A673 (cell line): Measurements from ENCODE around the gene INPP5E. TPM values are rescaled to one million over a fixed set of nuclear protein-coding genes. Genes with fewer than 3 reads are reported as not detected.

Experiments
- BruUV-seq: library from RNA; stranded (reverse); fragments of 400-500 nt; replicated peaks from 2 replicates; lab custom pipeline; 2021; lab: Mats Ljungman, UMichigan
- CTCF ChIA-PET: fragments of 300-600 bp; sonication (Branson Sonifier 250); formaldehyde crosslinking; loops from one replicate; lab custom pipeline; 2022; ENCODE audit warnings: antibody characterized with exemption; lab: Charles Lee
- POLR2A ChIA-PET: fragments of 300-600 bp; sonication (Branson Sonifier 250); formaldehyde crosslinking; loops from one replicate; lab custom pipeline; 2022; ENCODE audit warnings: antibody characterized with exemption; ENCODE audit not compliant: low non-redundant PET; lab: Charles Lee
- DNase-seq: peaks from one replicate; pipeline ENCODE4 v3.0.0-alpha.2; 2015; ENCODE audit warnings: low spot score
- H3K27ac ChIP-seq: fragments of 200-600 bp; sonication (generic); 2 replicates; pipeline ENCODE4 v1.5.1; 2016; ENCODE audit warnings: mixed run types, low read depth, mild to moderate bottlenecking, mixed read lengths, antibody characterized with exemption, low read length; ENCODE audit not compliant: poor library complexity, severe bottlenecking
- H3K27me3 ChIP-seq: fragments of 200-600 bp; sonication (generic); replicated peaks from 2 replicates; pipeline ENCODE4 v1.6.1; 2017; ENCODE audit warnings: mixed run types, low read depth, mild to moderate bottlenecking, mixed read lengths, antibody characterized with exemption, low read length; ENCODE audit not compliant: insufficient read depth, poor library complexity
- H3K36me3 ChIP-seq: fragments of 200-600 bp; sonication (generic); 2 replicates; pipeline ENCODE4 v1.6.1; 2016; ENCODE audit warnings: mixed run types, mild to moderate bottlenecking, mixed read lengths, antibody characterized with exemption, low read length; ENCODE audit not compliant: insufficient read depth, poor library complexity, severe bottlenecking
- H3K4me1 ChIP-seq: fragments of 200-600 bp; sonication (generic); 2 replicates; pipeline ENCODE4 v1.6.1; 2017; ENCODE audit warnings: mixed run types, mild to moderate bottlenecking, mixed read lengths, antibody characterized with exemption, low read length; ENCODE audit not compliant: insufficient read depth, poor library complexity, severe bottlenecking
- H3K4me3 ChIP-seq: fragments of 200-600 bp; sonication (generic); 2 replicates; pipeline ENCODE4 v1.5.1; 2016; ENCODE audit warnings: low read depth, mixed run types, mild to moderate bottlenecking, mixed read lengths, low read length; ENCODE audit not compliant: poor library complexity, severe bottlenecking
- H3K9me3 ChIP-seq: fragments of 200-600 bp; sonication (generic); 2 replicates; pipeline ENCODE4 v1.6.1; 2016; ENCODE audit warnings: mixed run types, low read depth, mild to moderate bottlenecking, mixed read lengths, antibody characterized with exemption, low read length; ENCODE audit not compliant: poor library complexity, severe bottlenecking
- CTCF ChIP-seq: fragments of 300-800, 200-600 bp; sonication (generic); conservative IDR thresholded peaks from 2 replicates; pipeline ENCODE4 v1.5.1; 2017; ENCODE audit warnings: low read depth, mild to moderate bottlenecking, antibody characterized with exemption, low read length, moderate library complexity, mixed read lengths
- EZH2 ChIP-seq: fragments of 200-600 bp; sonication (generic); IDR thresholded peaks from 2 replicates; pipeline ENCODE4 v1.6.1; 2017; ENCODE audit warnings: borderline replicate concordance, low read depth, mild to moderate bottlenecking, mixed read lengths, antibody characterized with exemption, low read length; ENCODE audit not compliant: poor library complexity, severe bottlenecking
- intact Hi-C: fragments of 100-400 bp; cut with micrococcal nuclease; formaldehyde crosslinking; loops from one replicate; pipeline ENCODE4 v1.10.0; 2022; ENCODE audit not compliant: unreplicated experiment
- total RNA-seq: library from RNA; stranded (reverse); gene quantifications from 2 replicates; pipeline ENCODE4 v1.2.3, GENCODE V29; 2021

Gene INPP5E
- total RNA-seq, 1 experiment from 2014 or later: 26.2 TPM

GRCh38 chr9:136381966-136382513 is 57.6 kb downstream of the INPP5E start:
- Histone ChIP-seq H3K4me3 (no peak overlapping the region), H3K36me3 (peaks cover 61% of the 10 kb centered on the region), H3K27me3 (no peaks in the 10 kb centered on the region), H3K9me3 (no peaks in the 10 kb centered on the region), H3K4me1 (no peaks in the 10 kb centered on the region), H3K27ac (no peak overlapping the region)
- CTCF ChIA-PET: no interaction called here
- TF ChIP-seq CTCF: no peak
- TF ChIP-seq EZH2: no peak
- intact Hi-C loops: no loop called here
- BruUV-seq: no TSS peak
- POLR2A ChIA-PET: no interaction called here
- DNase-seq: no peak

DNA sequence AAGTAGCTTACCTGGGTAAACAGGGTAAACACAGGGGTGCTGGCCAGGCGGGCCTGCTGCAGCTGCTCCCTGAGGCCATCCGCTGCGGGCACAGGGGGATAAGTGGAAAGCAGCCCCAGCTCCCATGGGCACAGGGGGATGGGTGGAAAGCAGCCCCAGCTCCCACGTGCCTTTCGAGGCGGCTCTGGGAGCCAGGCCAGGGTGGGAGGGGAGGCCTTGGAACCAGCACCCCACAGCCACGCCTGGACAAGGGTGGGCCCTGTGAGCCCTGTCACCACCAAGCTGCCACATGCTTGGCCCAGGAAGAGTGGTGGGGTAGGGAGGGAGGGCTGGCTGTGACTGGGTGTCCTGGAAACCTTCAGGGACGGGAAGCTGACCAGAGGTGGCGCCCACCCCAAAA is 58.3 kb downstream of the INPP5E start:
- no peaks in the 10 kb centered on the region for H3K4me1 ChIP-seq
- no peaks in the 10 kb centered on the region for H3K27me3 ChIP-seq
- DNase-seq: no peak
- no peak for TF ChIP-seq CTCF
- TF ChIP-seq EZH2: no peak
- no peak overlapping the region for H3K27ac ChIP-seq
- H3K36me3 ChIP-seq: peaks cover 56% of the 10 kb centered on the region
- H3K9me3 ChIP-seq: no peaks in the 10 kb centered on the region
- BruUV-seq: no TSS peak
- CTCF ChIA-PET: no interaction called here
- intact Hi-C loops: no loop called here
- POLR2A ChIA-PET: no interaction called here
- no peak overlapping the region for H3K4me3 ChIP-seq

DNA sequence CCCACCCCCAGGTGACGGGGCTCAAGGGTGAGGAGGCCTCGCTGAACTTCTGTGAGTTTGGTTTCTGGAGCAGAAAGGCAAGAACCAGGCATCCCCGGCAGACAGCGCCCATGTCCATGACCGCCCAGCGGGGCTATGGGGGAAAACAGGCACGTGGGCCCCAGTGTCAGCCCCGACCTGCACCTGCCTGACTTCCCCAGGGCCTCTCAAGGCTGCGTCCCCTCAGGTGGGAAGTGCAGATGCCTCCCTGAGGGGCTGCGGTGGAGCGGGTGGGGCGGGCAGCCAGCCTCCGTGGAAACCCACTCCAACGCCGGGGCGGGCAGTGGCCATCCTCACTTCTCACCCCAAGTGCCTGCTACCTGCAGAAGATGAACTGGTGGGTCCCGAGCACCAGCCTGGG is 59.3 kb downstream of the INPP5E start:
- no TSS peak for BruUV-seq
- CTCF ChIA-PET: no interaction called here

More for the DNA sequence above, 59.3 kb downstream of the INPP5E start:
- Histone ChIP-seq H3K27ac (no peak overlapping the region), H3K4me1 (no peaks in the 10 kb centered on the region), H3K27me3 (no peaks in the 10 kb centered on the region), H3K36me3 (peaks cover 52% of the 10 kb centered on the region), H3K4me3 (no peak overlapping the region), H3K9me3 (no peaks in the 10 kb centered on the region)
- intact Hi-C loops: no loop called here
- POLR2A ChIA-PET: no interaction called here
- no peak for TF ChIP-seq CTCF
- TF ChIP-seq EZH2: no peak
- DNase-seq: no peak
